Measurements from ENCODE around the gene CUZD1.

DNA sequence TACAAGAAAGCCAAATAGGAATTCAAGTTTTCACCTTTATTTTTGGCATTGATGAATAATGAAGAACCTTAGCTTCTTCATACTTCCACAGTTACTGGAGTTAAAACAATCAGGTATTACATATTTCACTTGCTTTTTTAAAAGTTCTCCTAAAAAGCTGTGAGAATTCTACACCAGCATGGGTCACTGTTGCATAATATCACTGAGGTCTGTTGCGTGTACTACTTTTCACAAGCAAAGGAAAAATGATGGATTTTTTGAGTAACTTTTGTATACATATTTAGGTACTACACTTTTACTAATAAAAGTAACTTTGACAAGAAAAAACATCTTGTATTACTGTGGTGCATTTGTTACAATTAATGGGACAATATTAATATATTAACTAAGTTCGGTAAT lies 18.5 kb upstream of the CUZD1 start:
- TF ChIP-seq EP300 (conservative IDR thresholded peaks at IDR 0.05; ENCODE audit: poor library complexity, severe bottlenecking), result no peak
- TF ChIP-seq, protein P1, sequence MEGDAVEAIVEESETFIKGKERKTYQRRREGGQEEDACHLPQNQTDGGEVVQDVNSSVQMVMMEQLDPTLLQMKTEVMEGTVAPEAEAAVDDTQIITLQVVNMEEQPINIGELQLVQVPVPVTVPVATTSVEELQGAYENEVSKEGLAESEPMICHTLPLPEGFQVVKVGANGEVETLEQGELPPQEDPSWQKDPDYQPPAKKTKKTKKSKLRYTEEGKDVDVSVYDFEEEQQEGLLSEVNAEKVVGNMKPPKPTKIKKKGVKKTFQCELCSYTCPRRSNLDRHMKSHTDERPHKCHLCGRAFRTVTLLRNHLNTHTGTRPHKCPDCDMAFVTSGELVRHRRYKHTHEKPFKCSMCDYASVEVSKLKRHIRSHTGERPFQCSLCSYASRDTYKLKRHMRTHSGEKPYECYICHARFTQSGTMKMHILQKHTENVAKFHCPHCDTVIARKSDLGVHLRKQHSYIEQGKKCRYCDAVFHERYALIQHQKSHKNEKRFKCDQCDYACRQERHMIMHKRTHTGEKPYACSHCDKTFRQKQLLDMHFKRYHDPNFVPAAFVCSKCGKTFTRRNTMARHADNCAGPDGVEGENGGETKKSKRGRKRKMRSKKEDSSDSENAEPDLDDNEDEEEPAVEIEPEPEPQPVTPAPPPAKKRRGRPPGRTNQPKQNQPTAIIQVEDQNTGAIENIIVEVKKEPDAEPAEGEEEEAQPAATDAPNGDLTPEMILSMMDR (IDR thresholded peaks at IDR 0.05; ENCODE audit: poor library complexity, severe bottlenecking), result no peak
- TF ChIP-seq MXI1 (conservative IDR thresholded peaks at IDR 0.05; ENCODE audit: poor library complexity, severe bottlenecking), result no peak
- no peak for TF ChIP-seq TAF1 (IDR thresholded peaks at IDR 0.05; ENCODE audit: low read depth)
- TF ChIP-seq POLR2AphosphoS5 (IDR thresholded peaks at IDR 0.05), result no peak
- TF ChIP-seq EZH2 (IDR thresholded peaks at IDR 0.05; ENCODE audit: borderline replicate concordance, insufficient read depth, low read length, poor library complexity, severe bottlenecking), result no peak
- no peak for TF ChIP-seq SMC3 (conservative IDR thresholded peaks at IDR 0.05; ENCODE audit: poor library complexity)
- TF ChIP-seq RAD21 (conservative IDR thresholded peaks at IDR 0.05), result no peak

Measured in neural cell (in vitro differentiated cells).